Measurements from ENCODE around the gene C5orf46. TPM values are rescaled to one million over a fixed set of nuclear protein-coding genes. Genes with fewer than 3 reads are reported as not detected.

Gene C5orf46
- polyA plus RNA-seq, 1 of the 3 experiments (the other 2 are of a cell fraction), result 4.1 TPM

DNA sequence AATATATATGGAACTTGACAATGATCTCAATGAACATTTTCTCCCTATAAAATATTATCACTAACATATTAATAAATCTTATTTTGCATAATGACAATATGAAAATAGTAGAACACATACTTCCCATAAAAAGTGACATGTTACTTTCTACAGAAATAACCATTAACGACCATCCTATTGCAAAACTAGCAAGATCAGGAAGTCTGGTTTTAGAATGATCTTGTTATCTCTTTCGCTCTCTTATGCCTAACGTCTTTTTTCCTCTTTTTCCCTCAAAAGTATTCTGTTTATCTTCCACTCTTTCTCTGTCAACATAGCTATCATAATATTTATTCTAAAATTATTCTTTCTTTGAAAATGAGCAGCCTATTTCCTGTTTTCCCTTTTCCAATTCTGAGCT is 21.6 kb upstream of the C5orf46 start:
- H3K27me3 ChIP-seq (ENCODE audit: insufficient read depth), result no peaks in the 10 kb centered on the region
- peaks cover 0 to 5% of the 10 kb centered on the region in 2 experiments; a peak in 1 of 4 replicates for H3K4me1 ChIP-seq (ENCODE audit: control insufficient read depth in 1 of 2, insufficient read depth in 2 of 2, low read depth in 1 of 2, low read length in 1 of 2)
- H2AFZ ChIP-seq (ENCODE audit: low read depth), result peak overlapping the region; percentile 43; the same call in 1 of the 2 replicates
- DNase-seq, result no peak
- H3K4me2 ChIP-seq, result no peak overlapping the region
- H3K27ac ChIP-seq (ENCODE audit: low read depth in 2 of 2, low read length in 1 of 2), result no peak overlapping the region
- no peak overlapping the region for H3K9ac ChIP-seq
- no peaks in the 10 kb centered on the region for H3K9me2 ChIP-seq
- H4K20me1 ChIP-seq (ENCODE audit: insufficient read depth), result no peaks in the 10 kb centered on the region
- 27% methylated on average over 3 of the region's 3 CpGs for WGBS (ENCODE audit: low lambda C conversion rate)
- CTCF ChIA-PET, result interaction anchor here (1.2 to 1.5 kb wide), 3 partner anchors 21 to 105 kb away, joined by 3 to 8 read pairs (median 3); no protein-coding TSS in a partner anchor
- H3K9me3 ChIP-seq, result no peaks in the 10 kb centered on the region
- H3K79me2 ChIP-seq (ENCODE audit: insufficient read depth), result no peaks in the 10 kb centered on the region
- no peak overlapping the region for H3K4me3 ChIP-seq (ENCODE audit: low read depth in 2 of 2, low read length in 1 of 2)
- no peaks in the 10 kb centered on the region for H3F3A ChIP-seq (replicated peaks; ENCODE audit: insufficient read depth)
- POLR2A ChIA-PET, result no interaction called here
- no peak for TF ChIP-seq FOSL2 (IDR thresholded peaks at IDR 0.05; ENCODE audit: borderline replicate concordance, low read depth)
- TF ChIP-seq RCOR1 (IDR thresholded peaks at IDR 0.05; ENCODE audit: low read length), result no peak
- no peak for TF ChIP-seq EP300 (IDR thresholded peaks at IDR 0.05; ENCODE audit: borderline replicate concordance in 1 of 2, low read depth in 1 of 2, low read length in 1 of 2)
- no peak for TF ChIP-seq TEAD4 (IDR thresholded peaks at IDR 0.05; ENCODE audit: borderline replicate concordance, insufficient read depth)
- TF ChIP-seq RAD21 (IDR thresholded peaks at IDR 0.05; ENCODE audit: low read length), result no peak
- no peak for TF ChIP-seq TCF12 (IDR thresholded peaks at IDR 0.05)
- no peak for TF ChIP-seq IRF3 (IDR thresholded peaks at IDR 0.05; ENCODE audit: low read depth, low read length)
- H3K36me3 ChIP-seq (replicated peaks in 1 of 2; ENCODE audit: control insufficient read depth in 1 of 2, insufficient read depth in 2 of 2, low read length in 1 of 2), result no peaks in the 10 kb centered on the region

DNA sequence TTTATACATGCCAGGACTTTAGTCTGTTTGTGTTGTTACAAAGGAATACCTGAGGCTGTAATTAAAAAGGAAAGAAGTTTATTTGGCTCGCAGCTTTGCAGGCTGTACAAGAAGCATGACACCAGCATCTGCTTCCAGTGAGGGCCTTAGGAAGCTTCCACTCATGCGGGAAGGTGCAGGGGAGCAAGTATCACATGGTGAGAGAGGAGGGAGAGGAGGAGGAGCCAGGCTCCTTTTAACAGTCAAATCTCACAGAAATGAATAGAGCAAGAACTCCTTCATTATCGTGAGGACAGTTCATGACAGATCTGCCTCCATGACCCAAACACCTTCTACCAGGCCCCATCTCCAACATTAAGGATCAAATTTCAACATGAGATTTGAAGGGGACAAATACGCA is 18.7 kb upstream of the C5orf46 start:
- Histone ChIP-seq H3K79me2 (ENCODE audit: insufficient read depth) (no peaks in the 10 kb centered on the region), H4K20me1 (ENCODE audit: insufficient read depth) (no peaks in the 10 kb centered on the region), H3K4me2 (no peak overlapping the region), H3K4me1 (ENCODE audit: control insufficient read depth in 1 of 2, insufficient read depth in 2 of 2, low read depth in 1 of 2, low read length in 1 of 2) (peaks cover 0 to 5% of the 10 kb centered on the region in 2 experiments; a peak in 1 of 4 replicates), H3K4me3 (ENCODE audit: low read depth in 2 of 2, low read length in 1 of 2) (no peak overlapping the region), H3K9me3 (no peaks in the 10 kb centered on the region), H3K9ac (no peak overlapping the region), H3K27ac (ENCODE audit: low read depth in 2 of 2, low read length in 1 of 2) (no peak overlapping the region), H3K27me3 (ENCODE audit: insufficient read depth) (no peaks in the 10 kb centered on the region), H2AFZ (ENCODE audit: low read depth) (no peak overlapping the region), H3K36me3 (replicated peaks in 1 of 2; ENCODE audit: control insufficient read depth in 1 of 2, insufficient read depth in 2 of 2, low read length in 1 of 2) (no peaks in the 10 kb centered on the region), H3K9me2 (no peaks in the 10 kb centered on the region), H3F3A (replicated peaks; ENCODE audit: insufficient read depth) (no peaks in the 10 kb centered on the region)
- 52% methylated on average over 4 of the region's 4 CpGs for WGBS (ENCODE audit: low lambda C conversion rate)
- POLR2A ChIA-PET, result no interaction called here
- TF ChIP-seq NFIC (IDR thresholded peaks at IDR 0.05; ENCODE audit: borderline replicate concordance) (no peak), SIN3A (IDR thresholded peaks at IDR 0.05; ENCODE audit: borderline replicate concordance, low read depth, low read length) (no peak), FOSL2 (IDR thresholded peaks at IDR 0.05; ENCODE audit: borderline replicate concordance, low read depth) (no peak), YY1 (IDR thresholded peaks at IDR 0.05; ENCODE audit: low read depth) (no peak), CHD2 (IDR thresholded peaks at IDR 0.05; ENCODE audit: low read length, partially characterized antibody) (no peak), USF1 (IDR thresholded peaks at IDR 0.05; ENCODE audit: borderline replicate concordance, low read depth) (no peak), IRF3 (IDR thresholded peaks at IDR 0.05; ENCODE audit: low read depth, low read length) (no peak), RCOR1 (IDR thresholded peaks at IDR 0.05; ENCODE audit: low read length) (no peak), EZH2phosphoT487 (IDR thresholded peaks at IDR 0.05; ENCODE audit: borderline replicate concordance, low read depth) (no peak), ELF1 (IDR thresholded peaks at IDR 0.05) (no peak), POLR2AphosphoS5 (IDR thresholded peaks at IDR 0.05; ENCODE audit: low read depth, low read length) (no peak), MEF2A (IDR thresholded peaks at IDR 0.05; ENCODE audit: borderline replicate concordance, low read depth) (no peak), RXRA (IDR thresholded peaks at IDR 0.05; ENCODE audit: borderline replicate concordance, low read depth) (no peak), MAX (IDR thresholded peaks at IDR 0.05; ENCODE audit: low read depth) (no peak), GABPA (IDR thresholded peaks at IDR 0.05; ENCODE audit: low read depth) (no peak)
- DNase-seq, result no peak
- CTCF ChIA-PET, result interaction anchor here (1.4 to 2.2 kb wide), 3 partner anchors 10 to 67 kb away, joined by 3 to 10 read pairs (median 6); no protein-coding TSS in a partner anchor
